OCI-LY1 (cell line): ENCODE data around the gene RAPGEF5.

Experiments
- EZH2 ChIP-seq: fragments of 200-600 bp; sonication (generic), shearing (Covaris generic); IDR thresholded peaks from 2 replicates; pipeline ENCODE4 v1.8.0; 2017; ENCODE audit warnings: borderline replicate concordance, mixed run types, mild to moderate bottlenecking, antibody characterized with exemption, low read length, moderate library complexity, mixed read lengths
- TF ChIP-seq, protein P1 (sequence below): fragments of 200-600 bp; sonication (generic), shearing (Covaris generic); IDR thresholded peaks from 2 replicates; pipeline ENCODE4 v1.5.1; 2017; ENCODE audit warnings: mild to moderate bottlenecking, antibody characterized with exemption, low read length, moderate library complexity, mixed read lengths

DNA sequence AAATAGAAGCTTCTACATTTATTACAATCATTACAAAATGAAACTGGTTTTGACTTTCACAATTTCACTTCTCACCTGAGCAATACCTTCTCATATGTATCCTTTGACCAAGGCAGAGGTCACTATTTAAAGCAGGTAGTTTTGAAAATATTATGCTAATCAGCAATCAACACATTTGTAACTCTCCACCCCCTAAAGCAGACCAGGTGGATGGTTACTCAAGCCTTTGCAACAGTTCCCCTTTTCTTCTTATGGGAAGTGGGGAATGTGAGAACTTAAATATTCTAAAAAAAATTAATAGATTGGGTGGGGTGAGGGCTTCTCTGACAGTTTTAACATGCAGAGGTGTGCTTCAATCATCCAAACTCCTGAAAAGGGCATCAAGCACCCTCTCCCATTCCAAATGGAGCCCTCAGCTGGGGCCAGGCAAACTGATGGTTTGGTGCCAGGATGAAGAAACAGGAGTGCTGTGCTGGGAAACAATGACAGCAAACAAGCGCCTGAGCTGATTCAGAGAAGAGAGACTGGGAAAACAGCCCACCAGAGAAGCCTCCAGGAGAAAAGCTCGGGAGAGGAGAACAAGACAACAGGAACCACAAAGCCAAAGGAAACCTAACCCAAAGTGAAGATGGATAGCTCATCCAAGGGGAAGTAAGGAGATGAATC, 17.1 kb downstream of the RAPGEF5 start:
- TF ChIP-seq, protein P1, sequence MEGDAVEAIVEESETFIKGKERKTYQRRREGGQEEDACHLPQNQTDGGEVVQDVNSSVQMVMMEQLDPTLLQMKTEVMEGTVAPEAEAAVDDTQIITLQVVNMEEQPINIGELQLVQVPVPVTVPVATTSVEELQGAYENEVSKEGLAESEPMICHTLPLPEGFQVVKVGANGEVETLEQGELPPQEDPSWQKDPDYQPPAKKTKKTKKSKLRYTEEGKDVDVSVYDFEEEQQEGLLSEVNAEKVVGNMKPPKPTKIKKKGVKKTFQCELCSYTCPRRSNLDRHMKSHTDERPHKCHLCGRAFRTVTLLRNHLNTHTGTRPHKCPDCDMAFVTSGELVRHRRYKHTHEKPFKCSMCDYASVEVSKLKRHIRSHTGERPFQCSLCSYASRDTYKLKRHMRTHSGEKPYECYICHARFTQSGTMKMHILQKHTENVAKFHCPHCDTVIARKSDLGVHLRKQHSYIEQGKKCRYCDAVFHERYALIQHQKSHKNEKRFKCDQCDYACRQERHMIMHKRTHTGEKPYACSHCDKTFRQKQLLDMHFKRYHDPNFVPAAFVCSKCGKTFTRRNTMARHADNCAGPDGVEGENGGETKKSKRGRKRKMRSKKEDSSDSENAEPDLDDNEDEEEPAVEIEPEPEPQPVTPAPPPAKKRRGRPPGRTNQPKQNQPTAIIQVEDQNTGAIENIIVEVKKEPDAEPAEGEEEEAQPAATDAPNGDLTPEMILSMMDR: no peak
- no peak for TF ChIP-seq EZH2
